Measurements from ENCODE around the gene COA6.

COA6 gene

GRCh38 chr1:234326497-234327366 is 46.5 kb upstream of the COA6 start:
- Histone ChIP-seq H3K27me3 (ENCODE audit: insufficient read depth, poor library complexity, severe bottlenecking) (no peaks in the 10 kb centered on the region), H3K4me3 (replicated peaks; ENCODE audit: insufficient read depth, low read length) (no peak overlapping the region; the same call in 1 of the 2 replicates), H3K27ac (replicated peaks) (no peak overlapping the region)
- peak; percentile 61 for TF ChIP-seq CTCF (IDR thresholded peaks at IDR 0.05; ENCODE audit: insufficient read depth, low read length)
- no peak for TF ChIP-seq GABPA (IDR thresholded peaks at IDR 0.05; ENCODE audit: low read depth)
- no peak for TF ChIP-seq POLR2AphosphoS5 (IDR thresholded peaks at IDR 0.05; ENCODE audit: low read depth)
- DNase-seq (ENCODE audit: low read depth in 1 of 2, low spot score in 1 of 2), result peak; percentile 22 to 67

GRCh38 chr1:234327577-234328164 is 45.6 kb upstream of the COA6 start:
- H3K27me3 ChIP-seq (ENCODE audit: insufficient read depth, poor library complexity, severe bottlenecking), result no peaks in the 10 kb centered on the region
- no peak overlapping the region for H3K4me3 ChIP-seq (replicated peaks; ENCODE audit: insufficient read depth, low read length)
- TF ChIP-seq, protein P1, sequence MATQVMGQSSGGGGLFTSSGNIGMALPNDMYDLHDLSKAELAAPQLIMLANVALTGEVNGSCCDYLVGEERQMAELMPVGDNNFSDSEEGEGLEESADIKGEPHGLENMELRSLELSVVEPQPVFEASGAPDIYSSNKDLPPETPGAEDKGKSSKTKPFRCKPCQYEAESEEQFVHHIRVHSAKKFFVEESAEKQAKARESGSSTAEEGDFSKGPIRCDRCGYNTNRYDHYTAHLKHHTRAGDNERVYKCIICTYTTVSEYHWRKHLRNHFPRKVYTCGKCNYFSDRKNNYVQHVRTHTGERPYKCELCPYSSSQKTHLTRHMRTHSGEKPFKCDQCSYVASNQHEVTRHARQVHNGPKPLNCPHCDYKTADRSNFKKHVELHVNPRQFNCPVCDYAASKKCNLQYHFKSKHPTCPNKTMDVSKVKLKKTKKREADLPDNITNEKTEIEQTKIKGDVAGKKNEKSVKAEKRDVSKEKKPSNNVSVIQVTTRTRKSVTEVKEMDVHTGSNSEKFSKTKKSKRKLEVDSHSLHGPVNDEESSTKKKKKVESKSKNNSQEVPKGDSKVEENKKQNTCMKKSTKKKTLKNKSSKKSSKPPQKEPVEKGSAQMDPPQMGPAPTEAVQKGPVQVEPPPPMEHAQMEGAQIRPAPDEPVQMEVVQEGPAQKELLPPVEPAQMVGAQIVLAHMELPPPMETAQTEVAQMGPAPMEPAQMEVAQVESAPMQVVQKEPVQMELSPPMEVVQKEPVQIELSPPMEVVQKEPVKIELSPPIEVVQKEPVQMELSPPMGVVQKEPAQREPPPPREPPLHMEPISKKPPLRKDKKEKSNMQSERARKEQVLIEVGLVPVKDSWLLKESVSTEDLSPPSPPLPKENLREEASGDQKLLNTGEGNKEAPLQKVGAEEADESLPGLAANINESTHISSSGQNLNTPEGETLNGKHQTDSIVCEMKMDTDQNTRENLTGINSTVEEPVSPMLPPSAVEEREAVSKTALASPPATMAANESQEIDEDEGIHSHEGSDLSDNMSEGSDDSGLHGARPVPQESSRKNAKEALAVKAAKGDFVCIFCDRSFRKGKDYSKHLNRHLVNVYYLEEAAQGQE (IDR thresholded peaks at IDR 0.05; ENCODE audit: insufficient replicate concordance, low read depth), result no peak
- TF ChIP-seq GABPA (IDR thresholded peaks at IDR 0.05; ENCODE audit: low read depth) (no peak), SPI1 (IDR thresholded peaks at IDR 0.05; ENCODE audit: borderline replicate concordance, low read depth) (no peak), POLR2AphosphoS5 (IDR thresholded peaks at IDR 0.05; ENCODE audit: low read depth) (no peak), CTCF (IDR thresholded peaks at IDR 0.05; ENCODE audit: insufficient read depth, low read length) (no peak)
- H3K27ac ChIP-seq (replicated peaks), result no peak overlapping the region
- DNase-seq (ENCODE audit: low read depth in 1 of 2, low spot score in 1 of 2), result no peak

DNA sequence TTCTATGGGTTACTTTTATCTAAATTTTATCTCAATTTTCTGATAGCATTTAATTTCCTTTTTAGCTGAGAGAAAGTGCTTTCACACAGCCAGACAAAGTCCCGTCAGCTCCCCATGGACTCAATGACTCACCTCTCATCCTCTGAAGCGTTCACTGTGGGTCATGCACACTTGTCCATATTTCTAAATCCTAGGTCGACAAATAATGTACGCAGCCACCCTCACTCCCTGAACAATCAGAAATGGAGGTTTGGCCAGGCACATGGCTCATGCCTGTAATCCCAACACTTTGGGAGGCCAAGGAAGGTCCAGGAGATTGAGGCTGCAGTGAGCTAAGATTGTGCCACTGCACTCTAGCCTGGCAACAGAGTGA is 42.4 kb upstream of the COA6 start:
- TF ChIP-seq POLR2AphosphoS5 (IDR thresholded peaks at IDR 0.05; ENCODE audit: low read depth), result no peak
- no peak for TF ChIP-seq CTCF (IDR thresholded peaks at IDR 0.05; ENCODE audit: insufficient read depth, low read length)
- TF ChIP-seq GABPA (IDR thresholded peaks at IDR 0.05; ENCODE audit: low read depth), result no peak
- TF ChIP-seq SPI1 (IDR thresholded peaks at IDR 0.05; ENCODE audit: borderline replicate concordance, low read depth), result no peak
- TF ChIP-seq, protein P1 (IDR thresholded peaks at IDR 0.05; ENCODE audit: insufficient replicate concordance, low read depth), result no peak
- Histone ChIP-seq H3K27ac (replicated peaks) (no peak overlapping the region), H3K27me3 (ENCODE audit: insufficient read depth, poor library complexity, severe bottlenecking) (no peaks in the 10 kb centered on the region), H3K4me3 (replicated peaks; ENCODE audit: insufficient read depth, low read length) (no peak overlapping the region)
- no peak for DNase-seq (ENCODE audit: low read depth in 1 of 2, low spot score in 1 of 2)

All from HL-60 (cell line).